GM23248 (cell line): ENCODE results near the gene LIN7A. TPM values are rescaled to one million over a fixed set of nuclear protein-coding genes. Genes with fewer than 3 reads are reported as not detected.

Source experiments
- DNase-seq: peaks from one replicate; pipeline ENCODE4 v3.0.0-alpha.2; 2015
- H2AFZ ChIP-seq: fragments of 200-600 bp; sonication (generic); 2 replicates; pipeline ENCODE4 v1.6.1; 2016; ENCODE audit warnings: antibody characterized with exemption
- H3F3A ChIP-seq: fragments of 200-600 bp; sonication (generic); 2 replicates; pipeline ENCODE4 v1.6.1; 2016; ENCODE audit warnings: mild to moderate bottlenecking, antibody characterized with exemption, mixed run types; ENCODE audit not compliant: insufficient read depth
- H3K27ac ChIP-seq: fragments of 200-600 bp; sonication (generic); 2 replicates; pipeline ENCODE4 v1.5.1; 2016; ENCODE audit warnings: mild to moderate bottlenecking
- H3K27me3 ChIP-seq: fragments of 200-600 bp; sonication (generic); replicated peaks from 2 replicates; pipeline ENCODE4 v1.6.1; 2016; ENCODE audit warnings: mild to moderate bottlenecking; ENCODE audit not compliant: insufficient read depth
- H3K36me3 ChIP-seq: fragments of 200-600 bp; sonication (generic); 2 replicates; pipeline ENCODE4 v1.6.1; 2016; ENCODE audit warnings: low read depth, mild to moderate bottlenecking
- H3K4me1 ChIP-seq: fragments of 200-600 bp; sonication (generic); 2 replicates; pipeline ENCODE4 v1.6.1; 2016; ENCODE audit warnings: mild to moderate bottlenecking; ENCODE audit not compliant: insufficient read depth
- H3K4me2 ChIP-seq: fragments of 200-600 bp; sonication (generic); one replicate; pipeline ENCODE4 v1.6.1; 2016; ENCODE audit warnings: mild to moderate bottlenecking; ENCODE audit not compliant: unreplicated experiment
- H3K4me3 ChIP-seq: fragments of 200-600 bp; sonication (generic); 2 replicates; pipeline ENCODE4 v1.5.1; 2016; ENCODE audit warnings: mild to moderate bottlenecking
- H3K79me2 ChIP-seq: fragments of 200-600 bp; sonication (generic); 2 replicates; pipeline ENCODE4 v1.6.1; 2016; ENCODE audit warnings: mild to moderate bottlenecking; ENCODE audit not compliant: insufficient read depth
- H3K9ac ChIP-seq: fragments of 200-600 bp; sonication (generic); 2 replicates; pipeline ENCODE4 v1.6.1; 2016; ENCODE audit warnings: mild to moderate bottlenecking
- H3K9me2 ChIP-seq: fragments of 200-600 bp; sonication (generic); 2 replicates; pipeline ENCODE4 v1.6.1; 2016; ENCODE audit warnings: mixed run types, mild to moderate bottlenecking, moderate library complexity; ENCODE audit not compliant: insufficient read depth
- H3K9me3 ChIP-seq: fragments of 200-600 bp; sonication (generic); one replicate; pipeline ENCODE4 v1.6.1; 2017; ENCODE audit warnings: low read depth
- H4K20me1 ChIP-seq: fragments of 200-600 bp; sonication (generic); 2 replicates; pipeline ENCODE4 v1.6.0; 2016; ENCODE audit not compliant: insufficient read depth
- EZH2 ChIP-seq: fragments of 200-600 bp; sonication (generic); IDR thresholded peaks from 2 replicates; pipeline ENCODE4 v1.6.1; 2018; ENCODE audit warnings: antibody characterized with exemption, mild to moderate bottlenecking; ENCODE audit not compliant: insufficient read depth, poor library complexity, severe bottlenecking
- EZH2phosphoT487 ChIP-seq: fragments of 200-600 bp; sonication (generic); IDR thresholded peaks from 2 replicates; pipeline ENCODE4 v1.6.1; 2018; ENCODE audit warnings: antibody characterized with exemption, moderate library complexity, mild to moderate bottlenecking, low read depth; ENCODE audit not compliant: insufficient read depth
- WGBS, 2 experiments: methylation state at CpG; one replicate each; pipeline ENCODE4 v1.1.6; 2015 to 2017; ENCODE audit warnings: low lambda C conversion rate in 2 of 2, low coverage in 1 of 2; ENCODE audit errors: missing lambda C conversion rate in 2 of 2; 5-methylcytosine and 5-hydroxymethylcytosine counted together
- in situ Hi-C: fragments of 300-500 bp; cut with MboI; formaldehyde crosslinking; loops from 2 replicates; pipeline ENCODE4 v1.15.0; 2020
- polyA plus RNA-seq: library from polyadenylated mRNA; unstranded; fragments of >200 nt; fragmentation: Nextera tagmentation; extraction: Ambion mirVana; gene quantifications from 2 replicates; pipeline ENCODE4 v1.2.1, GENCODE V29; 2016
- total RNA-seq: library from RNA; depleted of rRNA; stranded (reverse); fragments of >200 nt; shearing (Covaris generic); gene quantifications from 2 replicates; pipeline ENCODE4 v1.2.3, GENCODE V29; 2014

LIN7A gene
- total and polyA plus RNA-seq, 2 experiments from 2014 or later = 1.5 to 1.6 TPM

DNA sequence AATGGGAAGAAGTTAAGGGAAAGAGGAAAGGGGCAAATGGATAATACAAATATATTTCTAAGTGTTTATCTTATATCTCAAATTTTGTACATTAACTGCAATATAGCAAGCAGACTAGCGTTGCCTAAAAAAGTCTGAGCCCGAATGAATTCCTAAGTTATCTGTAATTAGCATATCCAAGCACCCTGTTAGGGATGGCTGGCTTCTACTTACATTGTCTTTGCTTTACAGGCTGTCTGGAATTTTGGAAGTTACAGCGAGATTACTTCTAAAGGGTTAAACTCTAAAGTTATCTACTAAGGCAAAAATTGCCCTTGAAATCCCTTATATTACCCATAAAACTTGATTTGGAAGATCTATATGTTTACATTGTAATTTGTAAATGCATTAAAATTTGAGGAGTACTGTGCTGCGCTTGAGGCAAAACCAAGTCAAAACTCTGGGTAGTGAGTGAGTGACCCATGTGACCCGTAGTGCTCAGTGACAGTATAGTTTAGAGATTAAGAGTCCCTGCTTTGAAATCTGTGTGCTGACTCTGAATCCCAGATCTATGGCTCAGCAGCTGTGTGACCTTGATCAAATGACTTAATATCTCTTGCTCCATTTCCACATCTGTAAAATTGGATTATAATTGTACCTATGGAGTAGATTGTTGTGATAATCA lies 17.3 kb upstream of the LIN7A start:
- Histone ChIP-seq H3K9me3 (no peaks in the 10 kb centered on the region), H3F3A (no peaks in the 10 kb centered on the region), H4K20me1 (no peaks in the 10 kb centered on the region), H3K27me3 (no peaks in the 10 kb centered on the region), H2AFZ (no peak overlapping the region), H3K9me2 (no peaks in the 10 kb centered on the region), H3K36me3 (no peaks in the 10 kb centered on the region), H3K4me2 (no peak overlapping the region), H3K79me2 (no peaks in the 10 kb centered on the region), H3K4me1 (no peaks in the 10 kb centered on the region), H3K27ac (no peak overlapping the region), H3K4me3 (no peak overlapping the region), H3K9ac (no peak overlapping the region)
- WGBS, 2 experiments = 64 to 66% methylated on average over 5 of the region's 5 CpGs
- no peak for DNase-seq
- in situ Hi-C loops = no loop called here
- TF ChIP-seq EZH2 (no peak), EZH2phosphoT487 (no peak)

DNA sequence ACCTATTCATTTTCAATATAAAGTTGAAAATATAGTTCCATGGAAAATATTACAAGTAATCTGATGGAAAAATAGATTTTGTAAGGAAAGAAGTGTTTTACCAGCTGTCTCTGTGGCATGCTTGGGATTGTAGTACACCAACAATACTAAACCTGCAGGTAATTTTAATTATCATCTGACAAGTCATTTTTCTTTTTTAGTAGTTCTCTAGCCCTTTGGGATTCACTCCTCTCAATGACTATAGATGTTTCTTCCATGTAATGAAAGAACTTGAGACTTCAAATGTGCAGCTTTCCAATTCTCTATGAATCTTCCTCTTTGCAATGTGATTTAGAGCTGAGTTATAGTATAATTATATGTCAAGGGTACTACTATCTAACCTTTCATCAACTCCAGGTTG lies 14.7 kb upstream of the LIN7A start:
- no peak for DNase-seq
- no peaks in the 10 kb centered on the region for H3K9me3 ChIP-seq
- H3K36me3 ChIP-seq = no peaks in the 10 kb centered on the region
- in situ Hi-C loops = no loop called here
- H3K4me1 ChIP-seq = no peaks in the 10 kb centered on the region
- no peaks in the 10 kb centered on the region for H3K9me2 ChIP-seq
- H3F3A ChIP-seq = no peaks in the 10 kb centered on the region
- H3K4me2 ChIP-seq = no peak overlapping the region
- no peak overlapping the region for H3K4me3 ChIP-seq
- H2AFZ ChIP-seq = no peak overlapping the region
- H3K9ac ChIP-seq = no peak overlapping the region
- H3K27me3 ChIP-seq = no peaks in the 10 kb centered on the region
- no peaks in the 10 kb centered on the region for H4K20me1 ChIP-seq
- no peak overlapping the region for H3K27ac ChIP-seq
- H3K79me2 ChIP-seq = no peaks in the 10 kb centered on the region
- TF ChIP-seq EZH2phosphoT487 (no peak), EZH2 (no peak)

DNA sequence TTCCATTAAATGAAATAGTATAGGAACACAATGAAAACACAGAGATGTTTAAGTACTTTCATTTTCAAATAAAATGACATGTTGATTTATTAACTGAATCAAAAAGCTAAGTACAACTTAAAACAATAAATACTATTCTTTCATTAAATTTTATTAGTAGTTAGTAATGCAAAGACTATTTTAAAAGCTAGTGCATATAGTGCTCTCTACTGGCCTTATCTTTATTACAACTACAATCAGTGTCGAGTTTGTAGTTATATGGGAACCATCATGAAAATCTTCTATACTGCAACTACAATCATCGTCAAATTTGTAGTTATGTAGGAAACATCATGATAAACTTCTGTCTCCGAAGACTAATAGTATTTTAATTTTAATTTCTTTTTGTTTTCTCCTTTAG lies 8.9 kb upstream of the LIN7A start:
- Histone ChIP-seq H3K9ac (no peak overlapping the region), H3K4me2 (no peak overlapping the region), H3K9me2 (no peaks in the 10 kb centered on the region), H3K36me3 (no peaks in the 10 kb centered on the region), H3K4me1 (0 out of 2 replicates have a peak, but pooled peaks cover 4% of the 10 kb centered on the region), H2AFZ (peak overlapping the region; percentile 25; the same call in 1 of the 2 replicates), H3K4me3 (no peak overlapping the region), H3K27ac (no peak overlapping the region), H3K79me2 (no peaks in the 10 kb centered on the region), H3F3A (no peaks in the 10 kb centered on the region), H4K20me1 (no peaks in the 10 kb centered on the region), H3K9me3 (no peaks in the 10 kb centered on the region), H3K27me3 (no peaks in the 10 kb centered on the region)
- in situ Hi-C loops = loop anchor here (25.0 kb wide), 1 partner anchor 534 kb away; no protein-coding TSS in a partner anchor
- WGBS, 2 experiments = 28 to 33% methylated on average over 3 of the region's 3 CpGs
- peak; percentile 40 for DNase-seq
- no peak for TF ChIP-seq EZH2
- no peak for TF ChIP-seq EZH2phosphoT487

DNA sequence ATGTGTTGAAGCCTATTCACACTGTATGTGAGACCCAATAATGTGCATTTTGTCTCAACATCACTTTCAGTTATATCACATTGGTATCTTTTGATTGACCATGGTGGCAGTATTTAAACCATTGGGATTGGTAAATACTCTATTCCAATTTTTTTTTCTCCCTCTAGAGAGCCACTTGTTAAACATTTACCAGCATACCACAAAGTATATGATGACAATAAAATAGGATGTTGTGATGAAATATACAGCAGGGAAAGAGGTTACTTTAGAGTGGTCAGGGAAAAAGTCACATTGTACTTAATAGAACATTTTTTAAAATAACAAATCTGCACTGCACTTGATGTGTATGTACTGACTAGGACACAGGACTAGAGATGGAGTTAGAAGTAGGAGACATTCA lies 5.6 kb upstream of the LIN7A start:
- Histone ChIP-seq H3K4me3 (no peak overlapping the region), H3K9me2 (no peaks in the 10 kb centered on the region), H3F3A (no peaks in the 10 kb centered on the region), H3K9me3 (no peaks in the 10 kb centered on the region), H3K9ac (no peak overlapping the region), H3K4me1 (0 out of 2 replicates have a peak, but pooled peaks cover 4% of the 10 kb centered on the region), H3K4me2 (no peak overlapping the region), H3K79me2 (no peaks in the 10 kb centered on the region), H3K27ac (no peak overlapping the region), H4K20me1 (no peaks in the 10 kb centered on the region), H3K36me3 (no peaks in the 10 kb centered on the region), H3K27me3 (no peaks in the 10 kb centered on the region), H2AFZ (no peak overlapping the region)
- in situ Hi-C loops = loop anchor here (25.0 kb wide), 1 partner anchor 531 kb away; no protein-coding TSS in a partner anchor
- TF ChIP-seq EZH2phosphoT487 (no peak), EZH2 (no peak)
- no peak for DNase-seq
